Measurements from ENCODE around the gene CCL24. TPM values are rescaled to one million over a fixed set of nuclear protein-coding genes. Genes with fewer than 3 reads are reported as not detected.
"Not testable (repeated sequence)": the region's sequence is repeated elsewhere in the genome, so short reads cannot be mapped to it uniquely, and the experiment has no call there.

The CCL24 gene
- total RNA-seq, 1 experiment from 2014 or later: not detected

DNA sequence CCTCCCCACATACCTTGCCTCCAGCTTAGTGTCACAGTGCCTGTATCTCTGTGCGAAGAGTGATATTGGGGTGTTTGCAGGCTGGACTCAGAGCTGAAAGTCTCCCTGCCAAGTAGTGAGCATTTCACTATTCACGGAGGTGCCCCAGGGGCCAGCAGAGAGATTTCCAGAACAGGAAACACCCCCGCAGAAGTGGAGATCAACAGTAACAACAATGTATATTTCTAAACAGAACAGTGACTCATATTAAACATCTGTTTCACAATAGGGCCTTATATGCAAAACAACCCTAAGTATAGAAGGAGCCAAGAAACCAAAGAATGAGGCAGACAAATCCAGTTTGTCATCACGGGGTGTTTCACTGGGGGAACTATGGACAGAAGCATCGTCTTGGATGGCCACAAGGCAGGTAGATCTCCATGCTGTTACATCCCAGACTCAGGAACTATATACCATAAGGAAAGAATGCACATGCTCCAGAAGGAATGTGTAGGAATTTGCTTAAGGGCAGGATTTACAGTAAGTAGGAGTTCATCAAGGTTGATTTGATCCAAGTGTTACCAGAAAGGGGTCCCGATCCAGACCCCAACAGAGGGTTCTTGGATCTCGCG, 29.3 kb upstream of the CCL24 start:
- intact Hi-C loops (cut with micrococcal nuclease; ENCODE audit: unreplicated experiment) (no loop called here), in situ Hi-C loops (cut with HindIII; ENCODE audit: low pct_unique_long_range_greater_than_20kb, low sequenced_read_pairs) (no loop called here)
- no peaks in the 10 kb centered on the region for H3K36me3 ChIP-seq (ENCODE audit: control insufficient read depth, insufficient read depth, low read length)
- DNase-seq (ENCODE audit: low read depth, low spot score) (peak; percentile 47), ATAC-seq (peak; percentile 88)
- no peaks in the 10 kb centered on the region for H3K27me3 ChIP-seq (ENCODE audit: control insufficient read depth, insufficient read depth, low read length)
- 0 out of 2 replicates have a peak overlapping the region, but pooled peaks have one; percentile 18 for H3K27ac ChIP-seq (ENCODE audit: low read length)
- peaks cover 12% of the 10 kb centered on the region for H3K4me1 ChIP-seq (ENCODE audit: control insufficient read depth, insufficient read depth, low read length)
- H3K4me3 ChIP-seq (ENCODE audit: low read depth in 2 of 2, low read length in 2 of 2): no peak overlapping the region
- TF ChIP-seq, protein P1, sequence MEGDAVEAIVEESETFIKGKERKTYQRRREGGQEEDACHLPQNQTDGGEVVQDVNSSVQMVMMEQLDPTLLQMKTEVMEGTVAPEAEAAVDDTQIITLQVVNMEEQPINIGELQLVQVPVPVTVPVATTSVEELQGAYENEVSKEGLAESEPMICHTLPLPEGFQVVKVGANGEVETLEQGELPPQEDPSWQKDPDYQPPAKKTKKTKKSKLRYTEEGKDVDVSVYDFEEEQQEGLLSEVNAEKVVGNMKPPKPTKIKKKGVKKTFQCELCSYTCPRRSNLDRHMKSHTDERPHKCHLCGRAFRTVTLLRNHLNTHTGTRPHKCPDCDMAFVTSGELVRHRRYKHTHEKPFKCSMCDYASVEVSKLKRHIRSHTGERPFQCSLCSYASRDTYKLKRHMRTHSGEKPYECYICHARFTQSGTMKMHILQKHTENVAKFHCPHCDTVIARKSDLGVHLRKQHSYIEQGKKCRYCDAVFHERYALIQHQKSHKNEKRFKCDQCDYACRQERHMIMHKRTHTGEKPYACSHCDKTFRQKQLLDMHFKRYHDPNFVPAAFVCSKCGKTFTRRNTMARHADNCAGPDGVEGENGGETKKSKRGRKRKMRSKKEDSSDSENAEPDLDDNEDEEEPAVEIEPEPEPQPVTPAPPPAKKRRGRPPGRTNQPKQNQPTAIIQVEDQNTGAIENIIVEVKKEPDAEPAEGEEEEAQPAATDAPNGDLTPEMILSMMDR (IDR thresholded peaks at IDR 0.05): no peak
- no peak for TF ChIP-seq POLR2AphosphoS5 (IDR thresholded peaks at IDR 0.05; ENCODE audit: low read depth, low read length)
- no peak for TF ChIP-seq TCF7L2 (IDR thresholded peaks at IDR 0.05; ENCODE audit: low read depth, low read length)
- no peak for TF ChIP-seq SIN3A (IDR thresholded peaks at IDR 0.05; ENCODE audit: borderline replicate concordance, insufficient read depth, low read depth, low read length)
- TF ChIP-seq, protein P2, sequence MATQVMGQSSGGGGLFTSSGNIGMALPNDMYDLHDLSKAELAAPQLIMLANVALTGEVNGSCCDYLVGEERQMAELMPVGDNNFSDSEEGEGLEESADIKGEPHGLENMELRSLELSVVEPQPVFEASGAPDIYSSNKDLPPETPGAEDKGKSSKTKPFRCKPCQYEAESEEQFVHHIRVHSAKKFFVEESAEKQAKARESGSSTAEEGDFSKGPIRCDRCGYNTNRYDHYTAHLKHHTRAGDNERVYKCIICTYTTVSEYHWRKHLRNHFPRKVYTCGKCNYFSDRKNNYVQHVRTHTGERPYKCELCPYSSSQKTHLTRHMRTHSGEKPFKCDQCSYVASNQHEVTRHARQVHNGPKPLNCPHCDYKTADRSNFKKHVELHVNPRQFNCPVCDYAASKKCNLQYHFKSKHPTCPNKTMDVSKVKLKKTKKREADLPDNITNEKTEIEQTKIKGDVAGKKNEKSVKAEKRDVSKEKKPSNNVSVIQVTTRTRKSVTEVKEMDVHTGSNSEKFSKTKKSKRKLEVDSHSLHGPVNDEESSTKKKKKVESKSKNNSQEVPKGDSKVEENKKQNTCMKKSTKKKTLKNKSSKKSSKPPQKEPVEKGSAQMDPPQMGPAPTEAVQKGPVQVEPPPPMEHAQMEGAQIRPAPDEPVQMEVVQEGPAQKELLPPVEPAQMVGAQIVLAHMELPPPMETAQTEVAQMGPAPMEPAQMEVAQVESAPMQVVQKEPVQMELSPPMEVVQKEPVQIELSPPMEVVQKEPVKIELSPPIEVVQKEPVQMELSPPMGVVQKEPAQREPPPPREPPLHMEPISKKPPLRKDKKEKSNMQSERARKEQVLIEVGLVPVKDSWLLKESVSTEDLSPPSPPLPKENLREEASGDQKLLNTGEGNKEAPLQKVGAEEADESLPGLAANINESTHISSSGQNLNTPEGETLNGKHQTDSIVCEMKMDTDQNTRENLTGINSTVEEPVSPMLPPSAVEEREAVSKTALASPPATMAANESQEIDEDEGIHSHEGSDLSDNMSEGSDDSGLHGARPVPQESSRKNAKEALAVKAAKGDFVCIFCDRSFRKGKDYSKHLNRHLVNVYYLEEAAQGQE (IDR thresholded peaks at IDR 0.05; ENCODE audit: insufficient read depth in 1 of 2, low read depth in 2 of 2, low read length in 1 of 2): no peak
- POLR2A ChIA-PET: no interaction called here
- CTCF ChIA-PET: interaction anchor here (0.6 kb wide), 1 partner anchor 85 kb away, joined by 6 read pairs; no protein-coding TSS in a partner anchor
- BruUV-seq (replicated peaks): no TSS peak
- H3K9me3 ChIP-seq (ENCODE audit: control insufficient read depth, insufficient read depth, low read depth, low read length): no peaks in the 10 kb centered on the region

DNA sequence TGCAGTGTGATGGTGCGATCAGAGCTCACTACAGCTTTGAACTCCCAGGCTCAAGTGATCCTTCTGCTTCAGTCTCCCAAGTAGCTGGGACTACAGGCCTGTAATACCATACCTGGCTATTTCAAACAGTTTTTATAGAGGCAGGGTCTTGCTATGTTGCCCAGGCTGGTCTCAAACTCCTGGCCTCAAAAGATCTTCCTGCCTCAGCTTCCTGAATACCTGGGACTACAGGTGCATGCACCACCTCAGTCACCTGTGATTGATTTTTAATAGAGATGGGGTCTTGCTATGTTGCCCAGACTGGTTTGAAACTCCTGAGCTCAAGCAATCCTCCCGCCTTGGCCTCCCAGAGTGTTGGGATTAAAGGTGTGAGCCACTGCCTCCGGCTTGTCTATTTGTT, 26.4 kb upstream of the CCL24 start:
- BruUV-seq (replicated peaks): no TSS peak
- intact Hi-C loops (cut with micrococcal nuclease; ENCODE audit: unreplicated experiment): no loop called here
- ChIA-PET CTCF (interaction anchor here (0.7 kb wide), 1 partner anchor 77 kb away, joined by 6 read pairs; no protein-coding TSS in a partner anchor), POLR2A (no interaction called here)
- Histone ChIP-seq H3K9me3 (ENCODE audit: control insufficient read depth, insufficient read depth, low read depth, low read length) (no peaks in the 10 kb centered on the region), H3K27me3 (ENCODE audit: control insufficient read depth, insufficient read depth, low read length) (no peaks in the 10 kb centered on the region), H3K4me1 (ENCODE audit: control insufficient read depth, insufficient read depth, low read length) (peaks cover 12% of the 10 kb centered on the region), H3K27ac (ENCODE audit: low read length) (no peak overlapping the region), H3K4me3 (ENCODE audit: low read depth in 2 of 2, low read length in 2 of 2) (no peak overlapping the region), H3K36me3 (ENCODE audit: control insufficient read depth, insufficient read depth, low read length) (no peaks in the 10 kb centered on the region)
- no peak for TF ChIP-seq TCF7L2 (IDR thresholded peaks at IDR 0.05; ENCODE audit: low read depth, low read length)
- TF ChIP-seq, protein P2 (IDR thresholded peaks at IDR 0.05; ENCODE audit: insufficient read depth in 1 of 2, low read depth in 2 of 2, low read length in 1 of 2): no peak
- ATAC-seq (no peak), DNase-seq (ENCODE audit: low read depth, low spot score) (no peak)
- in situ Hi-C loops (cut with HindIII; ENCODE audit: low pct_unique_long_range_greater_than_20kb, low sequenced_read_pairs): no loop called here

DNA sequence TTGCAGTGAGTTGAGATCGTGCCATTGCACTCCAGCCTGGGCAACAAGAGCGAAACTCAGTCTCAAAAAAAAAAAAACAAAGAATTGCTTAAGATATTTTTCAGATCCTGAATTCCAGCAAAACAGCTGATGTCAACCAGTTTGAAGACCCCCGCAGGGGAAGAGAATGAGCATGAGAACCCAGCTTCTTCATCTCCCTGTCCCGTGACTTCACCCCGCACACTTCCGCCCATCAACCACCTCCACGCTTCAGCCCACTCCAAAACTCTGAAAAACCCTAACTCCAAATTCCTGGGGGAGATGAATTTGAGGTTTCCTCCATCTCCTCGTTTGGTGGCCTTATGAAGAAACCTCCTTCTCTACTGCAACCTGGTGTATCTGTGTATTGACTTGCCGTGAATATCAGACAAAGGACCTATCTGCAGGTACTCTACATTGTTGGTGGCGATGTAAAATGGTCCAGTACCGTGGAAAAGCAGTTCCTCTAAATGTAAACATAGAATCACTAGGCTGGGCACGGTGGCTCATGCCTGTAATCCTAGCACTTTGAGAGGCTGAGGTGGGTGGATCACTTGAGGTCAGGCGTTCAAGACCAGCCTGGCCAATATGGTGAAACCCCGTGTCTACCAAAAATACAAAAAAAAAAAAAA, 24.8 kb upstream of the CCL24 start:
- H3K27me3 ChIP-seq (ENCODE audit: control insufficient read depth, insufficient read depth, low read length); ATAC-seq; in situ Hi-C loops (cut with HindIII; ENCODE audit: low pct_unique_long_range_greater_than_20kb, low sequenced_read_pairs); H3K27ac ChIP-seq (ENCODE audit: low read length); H3K4me3 ChIP-seq (ENCODE audit: low read depth in 2 of 2, low read length in 2 of 2); H3K9me3 ChIP-seq (ENCODE audit: control insufficient read depth, insufficient read depth, low read depth, low read length); intact Hi-C loops (cut with micrococcal nuclease; ENCODE audit: unreplicated experiment); CTCF ChIA-PET; DNase-seq (ENCODE audit: low read depth, low spot score); POLR2A ChIA-PET; H3K36me3 ChIP-seq (ENCODE audit: control insufficient read depth, insufficient read depth, low read length); BruUV-seq (replicated peaks): not testable (repeated sequence)
- peaks cover 10% of the 10 kb centered on the region for H3K4me1 ChIP-seq (ENCODE audit: control insufficient read depth, insufficient read depth, low read length)
